GM12892 (cell line): ENCODE results near the gene CFAP97.

Experiments used
- POLR2A ChIP-seq: IDR thresholded peaks from 2 replicates; pipeline ENCODE4 v1.6.1; 2011; ENCODE audit warnings: low read depth, low read length, control low read depth
- POLR2AphosphoS5 ChIP-seq: IDR thresholded peaks from 2 replicates; pipeline ENCODE4 v1.6.1; 2011; ENCODE audit warnings: low read depth, low read length, control low read depth

GRCh38 chr4:185119927-185120630 is 83.7 kb downstream of the CFAP97 start:
- no peak for TF ChIP-seq POLR2AphosphoS5
- TF ChIP-seq POLR2A, result no peak
